ENCODE results near the gene CELF2.

DNA sequence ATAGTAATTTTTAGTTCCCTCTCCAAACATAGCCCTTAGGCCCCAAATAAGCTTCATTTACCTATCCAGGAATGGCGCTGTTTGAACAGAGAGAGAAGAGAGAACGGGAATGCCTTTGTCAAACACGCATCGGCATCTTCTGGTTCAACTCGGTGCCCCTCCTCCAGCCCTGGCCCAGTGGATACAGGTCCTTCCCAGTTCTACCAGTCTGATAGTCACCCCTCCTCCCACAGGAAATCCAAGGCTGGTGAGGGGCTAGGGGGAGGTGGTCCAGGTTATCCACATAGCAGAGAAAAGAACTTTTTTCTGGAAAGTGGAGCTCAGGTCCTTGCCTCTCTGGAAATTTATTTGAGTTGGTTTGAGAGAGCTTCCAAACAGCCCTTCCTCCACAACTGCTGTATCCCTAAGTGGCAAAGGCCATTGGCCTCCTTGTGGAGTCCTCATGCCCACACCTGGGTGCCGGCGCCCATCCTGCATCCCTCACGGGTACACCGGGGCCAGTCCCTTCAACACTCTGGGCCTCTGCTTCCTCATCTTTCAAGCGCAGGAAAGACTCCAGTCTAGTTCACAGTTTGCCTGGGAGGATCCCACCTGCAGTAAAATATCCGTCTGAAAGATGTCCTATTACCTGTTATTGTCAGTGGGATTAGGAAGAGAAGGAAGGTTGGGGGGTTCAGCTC is 287.4 kb downstream of the CELF2 start:
- no peak for TF ChIP-seq POLR2A (IDR thresholded peaks at IDR 0.05)
- TF ChIP-seq EP300 (IDR thresholded peaks at IDR 0.05) = no peak
- TF ChIP-seq, protein P1, sequence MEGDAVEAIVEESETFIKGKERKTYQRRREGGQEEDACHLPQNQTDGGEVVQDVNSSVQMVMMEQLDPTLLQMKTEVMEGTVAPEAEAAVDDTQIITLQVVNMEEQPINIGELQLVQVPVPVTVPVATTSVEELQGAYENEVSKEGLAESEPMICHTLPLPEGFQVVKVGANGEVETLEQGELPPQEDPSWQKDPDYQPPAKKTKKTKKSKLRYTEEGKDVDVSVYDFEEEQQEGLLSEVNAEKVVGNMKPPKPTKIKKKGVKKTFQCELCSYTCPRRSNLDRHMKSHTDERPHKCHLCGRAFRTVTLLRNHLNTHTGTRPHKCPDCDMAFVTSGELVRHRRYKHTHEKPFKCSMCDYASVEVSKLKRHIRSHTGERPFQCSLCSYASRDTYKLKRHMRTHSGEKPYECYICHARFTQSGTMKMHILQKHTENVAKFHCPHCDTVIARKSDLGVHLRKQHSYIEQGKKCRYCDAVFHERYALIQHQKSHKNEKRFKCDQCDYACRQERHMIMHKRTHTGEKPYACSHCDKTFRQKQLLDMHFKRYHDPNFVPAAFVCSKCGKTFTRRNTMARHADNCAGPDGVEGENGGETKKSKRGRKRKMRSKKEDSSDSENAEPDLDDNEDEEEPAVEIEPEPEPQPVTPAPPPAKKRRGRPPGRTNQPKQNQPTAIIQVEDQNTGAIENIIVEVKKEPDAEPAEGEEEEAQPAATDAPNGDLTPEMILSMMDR (IDR thresholded peaks at IDR 0.05) = no peak
